GM21381 (cell line): Measurements from ENCODE around the gene STARD13.
"Not testable (repeated sequence)": the region's sequence is repeated elsewhere in the genome, so short reads cannot be mapped to it uniquely, and the experiment has no call there.

Experiments used
- ATAC-seq: cut with Tn5 transposase; IDR thresholded peaks from one replicate; pipeline ENCODE4 v1.9.1; 2021; ENCODE audit warnings: mild to moderate bottlenecking, moderate library complexity; ENCODE audit not compliant: unreplicated experiment

Gene STARD13

GRCh38 chr13:33258808-33259193 is 26.8 kb downstream of the STARD13 start:
- no peak for ATAC-seq

GRCh38 chr13:33257841-33258807 is 27.4 kb downstream of the STARD13 start:
- ATAC-seq = no peak

GRCh38 chr13:33256148-33256840 is 29.3 kb downstream of the STARD13 start:
- ATAC-seq = no peak

- no peak for ATAC-seq
Measured at GRCh38 chr13:33252135-33252534, 33.4 kb downstream of the STARD13 start.

GRCh38 chr13:33251131-33251661 is 34.4 kb downstream of the STARD13 start:
- peak; percentile 63 for ATAC-seq

GRCh38 chr13:33250609-33251008 is 34.9 kb downstream of the STARD13 start:
- no peak for ATAC-seq

- ATAC-seq = no peak
Measured at GRCh38 chr13:33249894-33250293, 35.7 kb downstream of the STARD13 start.

- no peak for ATAC-seq
Measured at GRCh38 chr13:33249066-33249465, 36.5 kb downstream of the STARD13 start.

GRCh38 chr13:33245505-33246158 is 39.9 kb downstream of the STARD13 start:
- no peak for ATAC-seq

GRCh38 chr13:33244907-33245287 is 40.7 kb downstream of the STARD13 start:
- ATAC-seq = no peak

GRCh38 chr13:33244210-33244906 is 41.2 kb downstream of the STARD13 start:
- ATAC-seq = no peak

GRCh38 chr13:33242984-33243617 is 42.5 kb downstream of the STARD13 start:
- ATAC-seq = no peak

- ATAC-seq = not testable (repeated sequence)
Measured at GRCh38 chr13:33242372-33242771, 43.2 kb downstream of the STARD13 start.

- no peak for ATAC-seq
Measured at GRCh38 chr13:33236021-33236420, 49.5 kb downstream of the STARD13 start.

- no peak for ATAC-seq
Measured at GRCh38 chr13:33235564-33235963, 50.0 kb downstream of the STARD13 start.

- no peak for ATAC-seq
Measured at GRCh38 chr13:33235078-33235477, 50.5 kb downstream of the STARD13 start.

GRCh38 chr13:33233547-33233946 is 52.0 kb downstream of the STARD13 start:
- ATAC-seq = no peak

- ATAC-seq = no peak
Measured at GRCh38 chr13:33232883-33233282, 52.7 kb downstream of the STARD13 start.

- no peak for ATAC-seq
Measured at GRCh38 chr13:33231339-33231738, 54.2 kb downstream of the STARD13 start.
